ENCODE measurements around the gene SAMD4B.

The SAMD4B gene

DNA sequence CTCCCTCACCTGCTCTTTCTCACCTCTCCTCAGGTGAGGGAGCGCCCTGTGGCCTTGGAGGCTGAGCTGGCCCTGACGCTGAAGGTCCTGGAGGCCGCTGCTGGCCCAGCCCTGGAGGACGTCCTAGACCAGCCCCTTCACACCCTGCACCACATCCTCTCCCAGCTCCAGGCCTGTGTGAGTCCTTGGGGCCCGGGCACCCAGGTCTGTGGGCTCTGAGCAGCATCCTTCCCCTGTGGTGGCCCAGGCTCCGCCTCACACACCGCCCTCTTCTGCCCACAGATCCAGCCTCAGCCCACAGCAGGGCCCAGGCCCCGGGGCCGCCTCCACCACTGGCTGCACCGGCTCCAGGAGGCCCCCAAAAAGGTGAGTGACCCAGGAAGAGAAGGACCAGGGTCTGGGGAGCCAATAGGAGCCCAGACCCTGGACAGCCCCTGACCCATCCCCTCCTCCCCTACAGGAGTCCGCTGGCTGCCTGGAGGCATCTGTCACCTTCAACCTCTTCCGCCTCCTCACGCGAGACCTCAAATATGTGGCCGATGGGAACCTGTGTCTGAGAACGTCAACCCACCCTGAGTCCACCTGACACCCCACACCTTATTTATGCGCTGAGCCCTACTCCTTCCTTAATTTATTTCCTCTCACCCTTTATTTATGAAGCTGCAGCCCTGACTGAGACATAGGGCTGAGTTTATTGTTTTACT, 44.1 kb upstream of the SAMD4B start:
- Histone ChIP-seq H2BK12ac (ENCODE audit: low read length) (no peak overlapping the region), H3K27ac (replicated peaks; ENCODE audit: low read length) (no peak overlapping the region), H3K27me3 (ENCODE audit: control insufficient read depth in 3 of 3, insufficient read depth in 3 of 3, low read depth in 1 of 3, low read length in 3 of 3) (peaks cover 0 to 49% (median 4%) of the 10 kb centered on the region in 3 experiments), H4K91ac (ENCODE audit: low read depth, low read length, poor library complexity) (no peak overlapping the region), H3K4me1 (ENCODE audit: control insufficient read depth in 2 of 2, insufficient read depth in 1 of 2, low read depth in 1 of 2, low read length in 2 of 2) (no peaks in the 10 kb centered on the region), H3K9me3 (replicated peaks in 1 of 2; ENCODE audit: control insufficient read depth in 2 of 2, insufficient read depth in 1 of 2, low read depth in 1 of 2, low read length in 2 of 2) (no peaks in the 10 kb centered on the region), H3K4ac (ENCODE audit: low read length) (no peak overlapping the region), H2AK5ac (ENCODE audit: low read depth, low read length) (no peak overlapping the region), H3K18ac (ENCODE audit: low read length) (no peak overlapping the region), H2BK15ac (ENCODE audit: low read length) (no peak overlapping the region), H3K9ac (ENCODE audit: low read depth, low read length, poor library complexity) (no peak overlapping the region), H3K79me1 (ENCODE audit: low read depth, low read length) (no peaks in the 10 kb centered on the region), H3K36me3 (replicated peaks in 1 of 2; ENCODE audit: control insufficient read depth in 2 of 2, insufficient read depth in 2 of 2, low read length in 2 of 2) (no peaks in the 10 kb centered on the region), H3K14ac (ENCODE audit: low read length) (peak overlapping the region; percentile 82), H3K23ac (ENCODE audit: low read depth, low read length, poor library complexity) (no peak overlapping the region), H3K4me2 (ENCODE audit: insufficient read depth, low read length, poor library complexity, severe bottlenecking) (no peak overlapping the region), H4K8ac (ENCODE audit: low read depth, low read length) (peak overlapping the region; percentile 43), H2BK120ac (ENCODE audit: low read depth, low read length) (no peak overlapping the region), H2BK5ac (ENCODE audit: low read length) (no peak overlapping the region), H2AFZ (ENCODE audit: low read length) (no peak overlapping the region), H3K4me3 (ENCODE audit: low read length in 2 of 2) (no peak overlapping the region)
- DNase-seq (ENCODE audit: low spot score) = no peak
- WGBS, 2 donors (ENCODE audit: extremely low coverage in 2 of 2, insufficient read length in 2 of 2, insufficient replicate concordance in 1 of 2) = no CpG with 5 or more reads among the region's 17 CpGs

DNA sequence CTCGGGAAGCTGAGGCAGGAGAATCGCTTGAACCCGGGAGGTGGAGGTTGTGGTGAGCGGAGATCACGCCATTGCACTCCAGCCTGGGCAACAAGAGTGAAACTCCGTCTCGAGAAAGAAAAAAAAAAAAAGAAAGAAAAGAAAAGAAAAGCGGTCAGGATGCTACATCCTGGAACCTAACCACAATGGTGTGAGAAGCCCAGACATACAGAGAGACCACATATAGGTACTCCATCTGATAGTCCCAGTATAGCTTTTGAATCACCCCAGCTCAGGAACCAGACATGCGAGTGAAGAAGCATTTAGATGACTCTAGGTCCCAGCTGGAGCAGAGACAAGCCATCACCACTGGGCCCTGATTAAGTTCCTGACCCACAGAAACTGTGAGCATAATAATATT, 42.8 kb upstream of the SAMD4B start:
- H3K14ac ChIP-seq (ENCODE audit: low read length) = no peak overlapping the region
- H3K27me3 ChIP-seq (ENCODE audit: control insufficient read depth in 3 of 3, insufficient read depth in 3 of 3, low read depth in 1 of 3, low read length in 3 of 3) = peaks cover 0 to 52% (median 5%) of the 10 kb centered on the region in 3 experiments
- H2AK5ac ChIP-seq (ENCODE audit: low read depth, low read length) = no peak overlapping the region
- no peak overlapping the region for H3K18ac ChIP-seq (ENCODE audit: low read length)
- no peaks in the 10 kb centered on the region for H3K9me3 ChIP-seq (replicated peaks in 1 of 2; ENCODE audit: control insufficient read depth in 2 of 2, insufficient read depth in 1 of 2, low read depth in 1 of 2, low read length in 2 of 2)
- no peak overlapping the region for H3K23ac ChIP-seq (ENCODE audit: low read depth, low read length, poor library complexity)
- no peak overlapping the region for H2BK5ac ChIP-seq (ENCODE audit: low read length)
- no peaks in the 10 kb centered on the region for H3K36me3 ChIP-seq (replicated peaks in 1 of 2; ENCODE audit: control insufficient read depth in 2 of 2, insufficient read depth in 2 of 2, low read length in 2 of 2)
- no peak overlapping the region for H2BK12ac ChIP-seq (ENCODE audit: low read length)
- H3K4me3 ChIP-seq (ENCODE audit: low read length in 2 of 2) = no peak overlapping the region
- no peak overlapping the region for H3K4ac ChIP-seq (ENCODE audit: low read length)
- no peak overlapping the region for H3K4me2 ChIP-seq (ENCODE audit: insufficient read depth, low read length, poor library complexity, severe bottlenecking)
- H2BK120ac ChIP-seq (ENCODE audit: low read depth, low read length) = no peak overlapping the region
- H2BK15ac ChIP-seq (ENCODE audit: low read length) = no peak overlapping the region
- no peak overlapping the region for H3K27ac ChIP-seq (replicated peaks; ENCODE audit: low read length)
- H4K8ac ChIP-seq (ENCODE audit: low read depth, low read length) = no peak overlapping the region
- no peaks in the 10 kb centered on the region for H3K79me1 ChIP-seq (ENCODE audit: low read depth, low read length)
- WGBS, 2 donors (ENCODE audit: extremely low coverage in 2 of 2, insufficient read length in 2 of 2, insufficient replicate concordance in 1 of 2) = no CpG with 5 or more reads among the region's 9 CpGs
- DNase-seq (ENCODE audit: low spot score) = no peak
- no peaks in the 10 kb centered on the region for H3K4me1 ChIP-seq (ENCODE audit: control insufficient read depth in 2 of 2, insufficient read depth in 1 of 2, low read depth in 1 of 2, low read length in 2 of 2)
- H3K9ac ChIP-seq (ENCODE audit: low read depth, low read length, poor library complexity) = no peak overlapping the region
- H2AFZ ChIP-seq (ENCODE audit: low read length) = no peak overlapping the region
- no peak overlapping the region for H4K91ac ChIP-seq (ENCODE audit: low read depth, low read length, poor library complexity)

DNA sequence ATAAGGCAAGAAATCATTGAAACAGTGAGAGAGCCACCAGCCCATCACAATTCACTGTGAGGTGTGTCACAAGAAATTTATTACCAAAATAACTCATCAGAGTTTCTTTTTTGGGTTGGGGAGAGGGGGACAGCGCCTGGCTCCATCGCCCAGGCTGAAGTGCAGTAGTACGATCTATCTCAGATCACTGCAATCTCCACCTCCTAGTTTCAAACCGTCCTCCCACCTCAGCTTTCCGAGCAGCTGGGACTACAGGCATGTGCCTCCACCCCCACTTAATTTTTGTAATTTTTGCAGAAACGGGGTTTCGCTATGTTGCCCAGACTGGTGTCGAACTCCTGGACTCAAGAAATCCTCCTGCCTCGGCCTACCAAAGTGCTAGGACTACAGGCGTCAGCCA, 42.4 kb upstream of the SAMD4B start:
- no CpG with 5 or more reads among the region's 10 CpGs for WGBS, 2 donors (ENCODE audit: extremely low coverage in 2 of 2, insufficient read length in 2 of 2, insufficient replicate concordance in 1 of 2)
- H4K8ac ChIP-seq (ENCODE audit: low read depth, low read length) = no peak overlapping the region
- H3K14ac ChIP-seq (ENCODE audit: low read length) = no peak overlapping the region
- H3K4me3 ChIP-seq (ENCODE audit: low read length in 2 of 2) = no peak overlapping the region
- no peak overlapping the region for H2BK15ac ChIP-seq (ENCODE audit: low read length)
- no peak overlapping the region for H3K4ac ChIP-seq (ENCODE audit: low read length)
- H3K27me3 ChIP-seq (ENCODE audit: control insufficient read depth in 3 of 3, insufficient read depth in 3 of 3, low read depth in 1 of 3, low read length in 3 of 3) = peaks cover 0 to 55% (median 5%) of the 10 kb centered on the region in 3 experiments
- no peak overlapping the region for H2AK5ac ChIP-seq (ENCODE audit: low read depth, low read length)
- no peak overlapping the region for H2AFZ ChIP-seq (ENCODE audit: low read length)
- H3K9ac ChIP-seq (ENCODE audit: low read depth, low read length, poor library complexity) = no peak overlapping the region
- no peak for DNase-seq (ENCODE audit: low spot score)
- no peak overlapping the region for H4K91ac ChIP-seq (ENCODE audit: low read depth, low read length, poor library complexity)
- no peak overlapping the region for H3K18ac ChIP-seq (ENCODE audit: low read length)
- H2BK120ac ChIP-seq (ENCODE audit: low read depth, low read length) = no peak overlapping the region
- H3K4me1 ChIP-seq (ENCODE audit: control insufficient read depth in 2 of 2, insufficient read depth in 1 of 2, low read depth in 1 of 2, low read length in 2 of 2) = peaks cover 0 to under 1% of the 10 kb centered on the region in 2 donors
- no peak overlapping the region for H3K23ac ChIP-seq (ENCODE audit: low read depth, low read length, poor library complexity)
- H3K36me3 ChIP-seq (replicated peaks in 1 of 2; ENCODE audit: control insufficient read depth in 2 of 2, insufficient read depth in 2 of 2, low read length in 2 of 2) = no peaks in the 10 kb centered on the region
- H3K9me3 ChIP-seq (replicated peaks in 1 of 2; ENCODE audit: control insufficient read depth in 2 of 2, insufficient read depth in 1 of 2, low read depth in 1 of 2, low read length in 2 of 2) = no peaks in the 10 kb centered on the region
- no peak overlapping the region for H3K27ac ChIP-seq (replicated peaks; ENCODE audit: low read length)
- no peak overlapping the region for H2BK12ac ChIP-seq (ENCODE audit: low read length)
- H3K4me2 ChIP-seq (ENCODE audit: insufficient read depth, low read length, poor library complexity, severe bottlenecking) = no peak overlapping the region
- H2BK5ac ChIP-seq (ENCODE audit: low read length) = no peak overlapping the region
- no peaks in the 10 kb centered on the region for H3K79me1 ChIP-seq (ENCODE audit: low read depth, low read length)

DNA sequence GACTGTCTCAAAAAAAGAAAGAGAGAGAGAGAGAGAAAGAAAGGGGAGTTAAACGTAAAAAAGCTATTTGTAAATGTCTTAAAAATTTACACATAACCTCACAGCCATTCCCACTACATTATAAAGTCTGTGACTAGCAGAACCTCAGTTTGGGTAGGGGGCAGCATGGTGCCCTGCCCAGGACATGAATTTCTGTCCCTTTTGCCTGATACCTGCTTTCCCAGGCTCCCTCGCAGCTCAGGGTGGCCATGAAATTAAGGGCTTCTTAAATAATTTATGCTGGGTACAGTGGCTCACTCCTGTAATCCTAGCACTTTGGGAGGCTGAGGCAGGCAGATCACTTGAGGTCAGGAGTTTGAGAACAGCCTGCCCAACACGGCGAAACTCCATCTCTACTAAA, 41.2 kb upstream of the SAMD4B start:
- Histone ChIP-seq H3K4ac (ENCODE audit: low read length) (no peak overlapping the region), H4K91ac (ENCODE audit: low read depth, low read length, poor library complexity) (no peak overlapping the region), H3K4me1 (ENCODE audit: control insufficient read depth in 2 of 2, insufficient read depth in 1 of 2, low read depth in 1 of 2, low read length in 2 of 2) (peaks cover 5% of the 10 kb centered on the region in 2 donors), H2BK5ac (ENCODE audit: low read length) (no peak overlapping the region), H2BK120ac (ENCODE audit: low read depth, low read length) (no peak overlapping the region), H3K23ac (ENCODE audit: low read depth, low read length, poor library complexity) (no peak overlapping the region), H2AFZ (ENCODE audit: low read length) (no peak overlapping the region), H3K27me3 (ENCODE audit: control insufficient read depth in 3 of 3, insufficient read depth in 3 of 3, low read depth in 1 of 3, low read length in 3 of 3) (peaks cover 0 to 62% (median 10%) of the 10 kb centered on the region in 3 experiments), H3K18ac (ENCODE audit: low read length) (no peak overlapping the region), H3K79me1 (ENCODE audit: low read depth, low read length) (no peaks in the 10 kb centered on the region), H3K4me3 (ENCODE audit: low read length in 2 of 2) (no peak overlapping the region), H2BK15ac (ENCODE audit: low read length) (no peak overlapping the region), H3K14ac (ENCODE audit: low read length) (no peak overlapping the region), H2AK5ac (ENCODE audit: low read depth, low read length) (no peak overlapping the region), H3K4me2 (ENCODE audit: insufficient read depth, low read length, poor library complexity, severe bottlenecking) (no peak overlapping the region), H4K8ac (ENCODE audit: low read depth, low read length) (no peak overlapping the region), H3K36me3 (replicated peaks in 1 of 2; ENCODE audit: control insufficient read depth in 2 of 2, insufficient read depth in 2 of 2, low read length in 2 of 2) (no peaks in the 10 kb centered on the region), H3K27ac (replicated peaks; ENCODE audit: low read length) (no peak overlapping the region), H3K9me3 (replicated peaks in 1 of 2; ENCODE audit: control insufficient read depth in 2 of 2, insufficient read depth in 1 of 2, low read depth in 1 of 2, low read length in 2 of 2) (no peaks in the 10 kb centered on the region), H2BK12ac (ENCODE audit: low read length) (no peak overlapping the region), H3K9ac (ENCODE audit: low read depth, low read length, poor library complexity) (no peak overlapping the region)
- DNase-seq (ENCODE audit: low spot score) = no peak
- WGBS, 2 donors (ENCODE audit: extremely low coverage in 2 of 2, insufficient read length in 2 of 2, insufficient replicate concordance in 1 of 2) = no CpG with 5 or more reads among the region's 4 CpGs

All from neuronal stem cell (in vitro differentiated cells).